NCI-H446 treated with DMSO at 0.1 percent for 48 hours (cell line): Measurements from ENCODE around the gene PTRH2.

Experiments used
- DNase-seq: peaks from one replicate; lab custom pipeline; 2025; lab: John Stamatoyannopoulos, UW

Gene PTRH2

GRCh38 chr17:59719526-59719925 is 12.3 kb upstream of the PTRH2 start:
- no peak for DNase-seq

GRCh38 chr17:59716427-59716826 is 9.2 kb upstream of the PTRH2 start:
- no peak for DNase-seq

GRCh38 chr17:59714255-59714654 is 7.0 kb upstream of the PTRH2 start:
- DNase-seq: no peak

GRCh38 chr17:59712862-59713261 is 5.6 kb upstream of the PTRH2 start:
- no peak for DNase-seq

DNA sequence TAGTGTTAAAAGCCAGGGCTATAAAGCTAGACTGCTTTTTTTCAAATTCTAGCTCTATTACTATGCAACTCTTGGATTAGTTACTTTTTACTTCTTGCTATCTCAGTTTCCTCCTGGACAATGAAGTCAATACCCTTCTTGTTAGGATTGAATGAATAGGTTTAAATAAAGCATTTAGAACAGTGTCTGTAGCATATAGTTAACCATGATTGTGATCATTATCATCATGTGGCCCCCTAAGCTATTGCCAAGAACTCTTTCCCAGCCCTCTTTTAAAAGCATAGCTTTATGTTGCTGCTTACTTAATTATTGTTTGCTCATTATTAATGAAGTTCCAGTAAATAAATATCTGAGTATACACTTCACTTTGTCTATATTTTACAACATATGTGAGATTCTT is 4.7 kb upstream of the PTRH2 start:
- DNase-seq: no peak

DNA sequence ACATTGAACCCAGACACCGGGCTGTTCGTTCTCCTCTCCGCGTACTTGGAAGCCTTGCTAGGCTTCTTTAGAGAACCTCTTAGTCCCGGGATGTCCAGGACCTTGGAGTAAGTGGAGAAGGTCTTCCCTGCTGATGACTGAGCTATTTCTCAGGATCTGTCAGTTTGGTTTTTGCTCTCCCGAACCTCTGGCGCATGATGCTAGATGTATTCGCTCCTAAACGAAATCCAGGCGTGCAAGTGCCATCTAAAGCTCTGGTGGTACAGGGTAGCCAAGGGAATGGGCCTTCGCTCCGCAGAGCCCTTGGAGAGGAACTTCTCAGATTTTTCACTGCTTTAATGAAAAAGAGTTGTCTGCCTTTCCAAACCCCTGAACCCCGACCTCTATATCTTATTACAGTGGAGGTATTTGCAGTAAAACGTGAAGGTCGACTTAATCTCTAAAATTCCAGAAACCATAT is 771 bp upstream of the PTRH2 start:
- DNase-seq: no peak

GRCh38 chr17:59702304-59702703 is 4.9 kb downstream of the PTRH2 start:
- no peak for DNase-seq

- no peak for DNase-seq
Observed at GRCh38 chr17:59699786-59700185, 7.4 kb downstream of the PTRH2 start.

GRCh38 chr17:59699218-59699617 is 8.0 kb downstream of the PTRH2 start:
- no peak for DNase-seq

GRCh38 chr17:59698143-59698542 is 9.1 kb downstream of the PTRH2 start:
- no peak for DNase-seq

DNA sequence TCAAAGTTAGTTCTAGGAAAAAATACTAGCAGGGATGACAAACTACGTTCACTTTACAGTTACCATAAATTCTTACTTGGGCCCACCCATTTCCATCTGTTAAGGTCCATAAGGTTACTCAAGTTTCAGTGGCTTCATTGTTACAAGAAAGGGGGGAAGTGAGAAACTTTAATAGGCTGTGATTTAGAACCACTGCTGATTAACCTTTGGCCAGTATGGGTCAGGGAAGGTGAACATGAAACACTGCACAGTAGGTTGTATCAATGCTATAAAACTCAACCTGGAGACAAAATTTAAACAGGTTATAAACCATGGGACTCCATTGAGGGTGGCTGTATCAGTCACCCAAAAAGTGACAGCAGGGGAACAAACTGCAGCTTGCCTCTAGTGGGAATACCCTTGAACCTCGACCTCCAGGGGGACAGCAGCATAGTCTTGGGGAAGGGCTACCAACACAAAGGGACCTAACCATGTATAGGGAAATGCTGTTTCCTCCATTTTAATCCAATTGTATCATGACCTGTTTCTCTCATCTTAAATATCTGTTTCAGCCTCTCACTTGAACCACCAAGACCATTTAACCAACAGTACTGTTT is 10.4 kb downstream of the PTRH2 start:
- no peak for DNase-seq

DNA sequence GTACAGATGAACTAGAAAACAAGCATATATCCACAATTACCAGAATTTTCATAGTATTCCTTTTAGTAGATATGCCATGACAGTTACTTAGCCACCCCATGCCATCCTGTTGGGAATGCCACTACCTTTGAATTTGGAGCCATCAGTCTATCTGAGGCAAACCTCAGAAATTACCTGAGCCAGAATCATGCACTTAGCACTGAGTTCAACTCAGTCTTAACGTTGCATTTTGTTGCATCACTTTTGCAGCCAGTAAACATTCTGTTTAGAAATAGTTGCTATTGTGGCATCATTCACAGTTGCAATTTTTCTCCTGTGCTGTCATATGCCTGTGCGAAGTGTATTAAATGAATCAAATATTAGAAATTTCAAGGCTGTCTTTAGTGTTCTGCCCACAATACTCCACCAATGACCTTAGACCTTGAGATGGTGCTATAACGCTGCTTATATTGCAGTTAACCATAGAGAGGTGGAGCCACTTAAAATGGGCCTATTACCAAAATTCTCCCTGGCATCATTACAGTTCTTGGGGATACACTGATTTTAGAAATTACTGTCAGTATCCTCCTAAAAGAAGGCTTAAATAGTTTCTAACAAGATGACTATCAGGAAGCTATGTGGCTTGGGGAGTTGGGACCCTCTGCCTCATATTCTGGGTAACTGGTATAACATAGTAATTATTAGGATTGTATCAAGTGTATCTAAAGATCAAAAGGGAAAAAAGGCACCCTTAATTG is 11.1 kb downstream of the PTRH2 start:
- DNase-seq: no peak

GRCh38 chr17:59694344-59694743 is 12.9 kb downstream of the PTRH2 start:
- no peak for DNase-seq

- DNase-seq: no peak
Observed at GRCh38 chr17:59693582-59693981, 13.6 kb downstream of the PTRH2 start.

- no peak for DNase-seq
Observed at GRCh38 chr17:59688496-59688895, 18.7 kb downstream of the PTRH2 start.

DNA sequence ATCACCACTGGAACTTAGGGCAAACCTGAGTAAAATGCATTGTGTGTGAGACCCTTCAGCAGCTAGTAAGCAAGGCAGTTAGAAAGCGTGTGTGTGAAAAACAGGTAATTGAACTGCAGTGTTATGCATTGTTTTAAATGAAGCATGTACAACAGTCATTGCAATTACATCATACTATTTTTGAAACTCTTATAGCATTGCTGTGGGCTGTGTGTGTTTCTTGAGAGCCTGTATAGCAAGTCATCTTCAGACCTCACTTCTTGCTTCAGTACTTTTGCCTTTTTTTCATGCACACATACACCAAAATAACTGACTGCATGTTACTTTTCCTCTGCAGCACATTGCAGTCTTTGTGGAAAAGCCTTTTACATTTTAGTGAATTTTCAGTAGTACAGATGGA is 19.2 kb downstream of the PTRH2 start:
- DNase-seq: no peak

- no peak for DNase-seq
Observed at GRCh38 chr17:59684967-59685366, 22.3 kb downstream of the PTRH2 start.

GRCh38 chr17:59683283-59683682 is 23.9 kb downstream of the PTRH2 start:
- DNase-seq: no peak

DNA sequence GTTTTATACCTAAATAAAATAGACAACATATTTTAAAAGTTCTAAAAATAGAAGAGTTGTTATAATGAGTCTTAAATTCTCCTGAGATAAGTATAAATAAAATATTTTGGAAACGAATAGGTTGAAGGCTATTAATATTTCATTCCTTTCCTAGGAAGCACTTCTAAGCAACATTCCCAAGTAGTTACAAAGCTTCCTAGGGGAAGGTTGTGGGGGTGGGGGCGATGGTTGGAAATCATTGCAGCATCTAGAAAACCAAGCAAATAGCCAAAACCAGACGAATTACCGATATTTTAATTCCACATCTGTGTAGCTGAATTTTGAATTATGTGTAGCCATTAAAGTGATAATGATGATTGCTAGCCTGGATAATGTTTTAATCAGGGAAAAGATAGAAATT is 26.9 kb downstream of the PTRH2 start:
- DNase-seq: no peak

- no peak for DNase-seq
Observed at GRCh38 chr17:59678918-59679317, 28.3 kb downstream of the PTRH2 start.

DNA sequence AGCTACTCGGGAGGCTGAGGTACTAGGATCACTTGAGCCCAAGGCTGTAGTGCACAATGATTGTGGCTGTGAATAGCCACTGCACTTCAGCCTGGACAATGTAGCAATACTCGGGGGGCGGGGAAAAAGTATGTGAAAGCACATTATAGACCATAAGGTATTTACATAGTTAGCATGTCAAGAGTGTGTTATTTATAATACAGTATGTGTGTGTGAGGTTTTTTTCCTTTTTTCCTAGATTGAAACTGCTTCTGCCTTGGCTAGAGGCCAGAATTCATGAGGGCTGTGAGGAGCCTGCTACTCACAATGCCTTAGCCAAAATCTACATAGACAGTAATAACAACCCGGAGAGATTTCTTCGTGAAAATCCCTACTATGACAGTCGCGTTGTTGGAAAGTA is 30.5 kb downstream of the PTRH2 start:
- DNase-seq: no peak

DNA sequence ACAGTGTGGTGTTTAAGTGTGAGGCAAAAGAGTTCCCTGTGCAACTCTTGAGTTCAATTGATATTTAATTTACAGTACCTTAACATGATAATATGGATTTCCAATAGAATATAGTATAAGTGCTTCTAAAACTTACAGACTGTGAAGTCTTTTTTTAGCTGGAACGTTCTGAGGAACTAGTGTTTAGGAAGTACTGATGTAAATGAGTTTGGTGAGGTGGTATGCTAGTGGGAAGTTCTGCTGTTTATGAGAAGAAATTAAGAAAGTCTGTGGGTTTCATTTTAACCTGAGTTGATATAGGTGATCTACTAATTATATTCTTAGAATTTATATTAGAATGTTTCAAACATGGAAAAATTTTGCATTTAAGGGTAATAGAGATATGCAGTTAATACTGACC is 32.0 kb downstream of the PTRH2 start:
- DNase-seq: no peak

GRCh38 chr17:59671386-59671785 is 35.8 kb downstream of the PTRH2 start:
- no peak for DNase-seq

DNA sequence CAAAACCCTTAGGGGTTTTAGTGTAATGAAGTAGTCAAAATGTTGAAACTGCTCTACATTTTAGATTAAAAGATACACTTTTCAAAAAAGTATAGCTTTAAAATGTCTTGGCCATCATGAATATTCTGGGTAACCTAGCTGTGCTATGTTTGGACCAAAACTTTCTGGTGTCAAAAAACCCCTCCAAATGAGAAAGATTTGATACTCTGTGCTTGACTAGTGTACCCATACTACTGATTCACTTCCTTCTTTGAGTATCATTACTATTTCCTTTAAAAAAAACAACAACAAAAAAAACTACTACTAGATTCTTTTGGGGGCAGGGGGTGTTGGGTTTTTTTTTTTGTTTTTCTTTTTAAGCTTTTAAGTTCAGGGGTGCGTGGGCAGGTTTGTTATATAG is 37.3 kb downstream of the PTRH2 start:
- no peak for DNase-seq
